PC-3 (cell line): ENCODE measurements around the gene NCKIPSD. TPM values are rescaled to one million over a fixed set of nuclear protein-coding genes. Genes with fewer than 3 reads are reported as not detected.
"Not testable (repeated sequence)": the region's sequence is repeated elsewhere in the genome, so short reads cannot be mapped to it uniquely, and the experiment has no call there.

Experiments used
- ATAC-seq: fragments of 200-7000 bp; cut with Tn5 transposase; 2 replicates; pipeline ENCODE4 v1.9.1; 2020; ENCODE audit warnings: mild to moderate bottlenecking, moderate library complexity
- BruUV-seq: library from RNA; stranded (reverse); fragments of 400-500 nt; replicated peaks from 2 replicates; lab custom pipeline; 2021; lab: Mats Ljungman, UMichigan
- CTCF ChIA-PET: fragments of 300-600 bp; sonication (Branson Sonifier 250); formaldehyde crosslinking; loops from one replicate; lab custom pipeline; 2022; ENCODE audit warnings: antibody characterized with exemption; lab: Charles Lee
- POLR2A ChIA-PET: fragments of 300-600 bp; sonication (Branson Sonifier 250); formaldehyde crosslinking; loops from one replicate; lab custom pipeline; 2022; ENCODE audit warnings: antibody characterized with exemption; ENCODE audit not compliant: unreplicated experiment; lab: Charles Lee
- DNase-seq: peaks from one replicate; pipeline ENCODE4 v3.0.0-alpha.2; 2015
- H2AFZ ChIP-seq: fragments of 300-600 bp; sonication (generic); 2 replicates; pipeline ENCODE4 v1.6.0; 2016; ENCODE audit warnings: antibody characterized with exemption, low read length
- H3F3A ChIP-seq: fragments of 300-600 bp; sonication (generic); one replicate; pipeline ENCODE4 v1.6.0; 2017; ENCODE audit warnings: antibody characterized with exemption, low read length, control low read depth, mild to moderate bottlenecking; ENCODE audit not compliant: unreplicated experiment
- H3K27ac ChIP-seq: fragments of 300-600 bp; sonication (generic); 2 replicates; pipeline ENCODE4 v1.5.1; 2016; ENCODE audit warnings: mild to moderate bottlenecking, low read length
- H3K27me3 ChIP-seq: fragments of 300-600 bp; sonication (generic); 2 replicates; pipeline ENCODE4 v1.6.1; 2016; ENCODE audit warnings: low read length, mixed read lengths
- H3K36me3 ChIP-seq: fragments of 300-600 bp; sonication (generic); 2 replicates; pipeline ENCODE4 v1.6.1; 2016; ENCODE audit warnings: low read depth, mixed run types, low read length, mixed read lengths
- H3K4me1 ChIP-seq: fragments of 300-600 bp; sonication (generic); 2 replicates; pipeline ENCODE4 v1.5.1; 2016; ENCODE audit warnings: low read length; ENCODE audit not compliant: insufficient read depth
- H3K4me2 ChIP-seq: fragments of 300-600 bp; sonication (generic); 2 replicates; pipeline ENCODE4 v1.6.0; 2016; ENCODE audit warnings: low read length
- H3K4me3 ChIP-seq: fragments of 300-600 bp; sonication (generic); 2 replicates; pipeline ENCODE4 v1.5.1; 2016; ENCODE audit warnings: mild to moderate bottlenecking, low read length, mixed read lengths
- H3K79me2 ChIP-seq: fragments of 300-600 bp; sonication (generic); 2 replicates; pipeline ENCODE4 v1.6.1; 2017; ENCODE audit warnings: low read length, mixed read lengths
- H3K9ac ChIP-seq: fragments of 300-600 bp; sonication (generic); 2 replicates; pipeline ENCODE4 v1.6.0; 2016; ENCODE audit warnings: mild to moderate bottlenecking, low read length
- H3K9me2 ChIP-seq: fragments of 300-600 bp; sonication (generic); replicated peaks from 2 replicates; pipeline ENCODE4 v1.6.1; 2016; ENCODE audit warnings: mixed run types, low read length, mixed read lengths
- H3K9me3 ChIP-seq: fragments of 300-600 bp; sonication (generic); 2 replicates; pipeline ENCODE4 v1.6.1; 2016; ENCODE audit warnings: low read length, mixed read lengths
- H4K20me1 ChIP-seq: fragments of 300-600 bp; sonication (generic); 2 replicates; pipeline ENCODE4 v1.6.1; 2016; ENCODE audit warnings: low read length, mixed read lengths
- EZH2 ChIP-seq: fragments of 300-600 bp; sonication (generic); IDR thresholded peaks from one replicate; pipeline ENCODE4 v1.6.1; 2017; ENCODE audit warnings: antibody characterized with exemption, mild to moderate bottlenecking, low read length; ENCODE audit not compliant: unreplicated experiment
- EZH2phosphoT487 ChIP-seq: fragments of 300-600 bp; sonication (generic); IDR thresholded peaks from 2 replicates; pipeline ENCODE4 v1.6.1; 2018; ENCODE audit warnings: mild to moderate bottlenecking, antibody characterized with exemption, low read length, borderline replicate concordance
- intact Hi-C: fragments of 100-400 bp; cut with micrococcal nuclease; formaldehyde crosslinking; loops from 2 replicates; pipeline ENCODE4 v1.9.0; 2023
- total RNA-seq: library from RNA; depleted of rRNA; stranded (reverse); fragments of >200 nt; gene quantifications from 2 replicates; pipeline ENCODE4 v1.2.3, GENCODE V29; 2014
- TF ChIP-seq, protein P1 (sequence below): fragments of 300-600 bp; sonication (generic); conservative IDR thresholded peaks from 2 replicates; pipeline ENCODE4 v1.5.1; 2017; ENCODE audit warnings: antibody characterized with exemption, low read depth, mild to moderate bottlenecking, low read length

The NCKIPSD gene
- total RNA-seq, 1 experiment from 2014 or later, result 66.8 TPM

DNA sequence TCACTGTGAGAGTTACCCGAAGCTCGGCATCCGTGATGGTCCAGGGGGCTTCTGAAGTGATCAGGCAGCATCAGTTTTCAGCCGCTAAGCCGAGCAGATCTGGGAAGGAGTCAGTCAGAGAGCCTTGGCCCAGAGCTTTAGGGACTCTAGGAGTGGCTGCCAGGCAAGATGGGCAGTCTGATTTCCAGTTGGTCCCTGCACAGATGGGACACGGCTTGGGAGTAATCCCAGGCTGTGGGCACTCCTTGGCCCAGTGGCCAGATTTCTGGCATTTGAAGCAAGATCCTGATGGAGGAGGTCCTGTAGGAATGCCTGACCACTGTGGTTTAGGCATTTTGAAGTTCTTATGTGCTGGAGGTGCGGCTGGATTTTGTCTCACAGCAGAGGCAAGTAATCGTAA lies 41.8 kb upstream of the NCKIPSD start:
- Histone ChIP-seq H3F3A (no peaks in the 10 kb centered on the region), H3K4me1 (peaks cover 16% of the 10 kb centered on the region), H3K4me3 (no peak overlapping the region), H3K27me3 (no peaks in the 10 kb centered on the region), H3K9ac (no peak overlapping the region), H2AFZ (no peak overlapping the region), H3K79me2 (no peaks in the 10 kb centered on the region), H3K9me3 (no peaks in the 10 kb centered on the region), H3K36me3 (no peaks in the 10 kb centered on the region), H3K9me2 (no peaks in the 10 kb centered on the region), H4K20me1 (no peaks in the 10 kb centered on the region), H3K4me2 (no peak overlapping the region), H3K27ac (no peak overlapping the region)
- intact Hi-C loops, result no loop called here
- ATAC-seq, result no peak
- ChIA-PET POLR2A (no interaction called here), CTCF (no interaction called here)
- no peak for DNase-seq
- TF ChIP-seq, protein P1, sequence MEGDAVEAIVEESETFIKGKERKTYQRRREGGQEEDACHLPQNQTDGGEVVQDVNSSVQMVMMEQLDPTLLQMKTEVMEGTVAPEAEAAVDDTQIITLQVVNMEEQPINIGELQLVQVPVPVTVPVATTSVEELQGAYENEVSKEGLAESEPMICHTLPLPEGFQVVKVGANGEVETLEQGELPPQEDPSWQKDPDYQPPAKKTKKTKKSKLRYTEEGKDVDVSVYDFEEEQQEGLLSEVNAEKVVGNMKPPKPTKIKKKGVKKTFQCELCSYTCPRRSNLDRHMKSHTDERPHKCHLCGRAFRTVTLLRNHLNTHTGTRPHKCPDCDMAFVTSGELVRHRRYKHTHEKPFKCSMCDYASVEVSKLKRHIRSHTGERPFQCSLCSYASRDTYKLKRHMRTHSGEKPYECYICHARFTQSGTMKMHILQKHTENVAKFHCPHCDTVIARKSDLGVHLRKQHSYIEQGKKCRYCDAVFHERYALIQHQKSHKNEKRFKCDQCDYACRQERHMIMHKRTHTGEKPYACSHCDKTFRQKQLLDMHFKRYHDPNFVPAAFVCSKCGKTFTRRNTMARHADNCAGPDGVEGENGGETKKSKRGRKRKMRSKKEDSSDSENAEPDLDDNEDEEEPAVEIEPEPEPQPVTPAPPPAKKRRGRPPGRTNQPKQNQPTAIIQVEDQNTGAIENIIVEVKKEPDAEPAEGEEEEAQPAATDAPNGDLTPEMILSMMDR, result no peak
- TF ChIP-seq EZH2phosphoT487 (no peak), EZH2 (no peak)
- BruUV-seq, result no TSS peak

DNA sequence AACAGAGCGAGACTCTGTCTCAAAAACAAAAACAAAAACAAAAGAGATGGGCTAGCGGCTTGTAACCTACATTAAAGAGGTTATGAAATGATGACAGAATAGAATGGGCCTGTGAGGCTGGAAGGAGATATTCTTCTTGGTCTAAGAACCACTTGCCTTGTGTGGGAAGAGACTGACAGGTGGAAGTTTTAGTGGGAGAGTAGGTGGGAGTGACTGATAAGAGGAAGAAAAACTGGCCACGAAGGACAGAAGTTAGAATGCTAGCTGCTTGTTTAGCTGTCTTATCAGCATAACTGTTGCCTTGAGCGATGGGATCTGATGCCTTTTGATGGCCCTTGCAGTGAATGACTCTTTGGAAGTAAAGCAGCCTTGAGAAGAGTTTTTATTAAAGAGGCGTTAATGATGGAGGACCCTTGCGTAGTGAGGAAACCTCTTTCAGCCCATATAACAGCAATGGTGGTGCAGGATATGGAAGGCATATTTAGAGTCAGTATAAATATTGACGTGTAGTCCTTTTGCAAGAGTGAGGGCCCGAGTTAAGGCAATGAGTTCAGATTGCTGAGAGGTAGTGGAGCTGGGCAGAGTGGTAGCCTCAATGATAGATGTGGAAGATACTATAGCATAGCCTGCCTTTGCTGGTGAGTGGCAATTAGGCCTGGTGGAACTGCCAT lies 39.6 kb upstream of the NCKIPSD start:
- H3K27me3 ChIP-seq, H3K4me2 ChIP-seq, H3K79me2 ChIP-seq, H2AFZ ChIP-seq, H3K9ac ChIP-seq, BruUV-seq, H4K20me1 ChIP-seq, H3K9me3 ChIP-seq, H3K4me3 ChIP-seq, H3F3A ChIP-seq, intact Hi-C loops, CTCF ChIA-PET, ATAC-seq, H3K9me2 ChIP-seq, DNase-seq, H3K36me3 ChIP-seq, H3K27ac ChIP-seq, POLR2A ChIA-PET: not testable (repeated sequence)
- peaks cover 21% of the 10 kb centered on the region for H3K4me1 ChIP-seq

GRCh38 chr3:48723725-48724124 lies 38.0 kb upstream of the NCKIPSD start:
- Histone ChIP-seq H3K27me3 (no peaks in the 10 kb centered on the region), H3K79me2 (no peaks in the 10 kb centered on the region), H3K4me1 (peaks cover 21% of the 10 kb centered on the region), H3K27ac (peak overlapping the region; percentile 90), H3K9me2 (no peaks in the 10 kb centered on the region), H2AFZ (peak overlapping the region; percentile 58; the same call in 1 of the 2 replicates), H3K9ac (no peak overlapping the region), H4K20me1 (no peaks in the 10 kb centered on the region), H3K36me3 (no peaks in the 10 kb centered on the region), H3F3A (no peaks in the 10 kb centered on the region), H3K4me3 (peak overlapping the region; percentile 43; the same call in 1 of the 2 replicates), H3K9me3 (no peaks in the 10 kb centered on the region), H3K4me2 (peak overlapping the region; percentile 71)
- TF ChIP-seq EZH2phosphoT487 (no peak), EZH2 (no peak)
- TF ChIP-seq, protein P1, result no peak
- TSS peak; percentile 28 for BruUV-seq
- ChIA-PET POLR2A (no interaction called here), CTCF (interaction anchor here (0.8 kb wide), 1 partner anchor 15 kb away, joined by 3 read pairs; no protein-coding TSS in a partner anchor)
- ATAC-seq (no peak), DNase-seq (no peak)
- intact Hi-C loops, result no loop called here

DNA sequence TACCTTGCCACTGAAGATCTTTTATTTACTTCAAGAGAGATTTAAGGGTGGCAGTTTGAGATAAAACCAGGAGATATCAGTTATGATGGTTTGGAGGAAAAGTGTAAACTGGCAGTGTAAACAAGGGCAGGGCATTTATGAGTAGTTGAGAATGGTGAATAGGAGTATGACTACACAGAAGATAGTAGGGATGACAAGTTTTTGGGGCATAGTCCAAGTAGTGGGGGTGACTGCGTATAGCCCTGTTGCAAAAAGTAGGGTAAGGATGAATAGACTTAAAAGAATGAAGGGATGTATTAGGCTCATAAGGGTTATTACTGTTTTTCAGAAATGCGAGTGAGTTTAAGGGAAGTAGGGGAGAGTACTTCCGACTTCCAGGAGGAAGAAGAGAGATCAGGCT lies 37.6 kb upstream of the NCKIPSD start:
- POLR2A ChIA-PET, CTCF ChIA-PET, H3K9me3 ChIP-seq, H3K79me2 ChIP-seq, intact Hi-C loops, BruUV-seq, H3F3A ChIP-seq, H3K9me2 ChIP-seq, H4K20me1 ChIP-seq, H3K36me3 ChIP-seq, H3K27me3 ChIP-seq: not testable (repeated sequence)
- peak overlapping the region; percentile 43; the same call in 1 of the 2 replicates for H3K4me3 ChIP-seq
- H2AFZ ChIP-seq, result peak overlapping the region; percentile 58
- peak overlapping the region; percentile 90 for H3K27ac ChIP-seq
- peaks cover 21% of the 10 kb centered on the region for H3K4me1 ChIP-seq
- ATAC-seq, result peak; percentile 52
- peak; percentile 80 for DNase-seq
- H3K4me2 ChIP-seq, result peak overlapping the region; percentile 71
- H3K9ac ChIP-seq, result peak overlapping the region; percentile 48
